ENCODE measurements around the gene PDZK1. TPM values are rescaled to one million over a fixed set of nuclear protein-coding genes. Genes with fewer than 3 reads are reported as not detected.

Gene PDZK1
- polyA plus RNA-seq, 1 donor from 2014 or later, result 0.88 TPM

GRCh38 chr1:145692785-145693443, 14.3 kb downstream of the PDZK1 start:
- Histone ChIP-seq H3F3A (ENCODE audit: insufficient read depth, low read length, poor library complexity, severe bottlenecking) (no peaks in the 10 kb centered on the region), H3K9me3 (ENCODE audit: low read length) (no peaks in the 10 kb centered on the region), H3K79me2 (replicated peaks; ENCODE audit: insufficient read depth, low read length) (no peaks in the 10 kb centered on the region), H3K36me3 (ENCODE audit: insufficient read depth, low read length) (no peaks in the 10 kb centered on the region), H4K20me1 (ENCODE audit: insufficient read depth) (no peaks in the 10 kb centered on the region), H3K4me3 (ENCODE audit: low read length) (no peak overlapping the region), H2AFZ (ENCODE audit: low read depth, low read length) (no peak overlapping the region), H3K27ac (ENCODE audit: low read length) (no peak overlapping the region), H3K9me2 (ENCODE audit: insufficient read depth, low read length) (no peaks in the 10 kb centered on the region), H3K27me3 (ENCODE audit: insufficient read depth, low read depth, low read length) (no peaks in the 10 kb centered on the region), H3K9ac (ENCODE audit: low read length) (no peak overlapping the region), H3K4me2 (ENCODE audit: low read length) (no peak overlapping the region)
- TF ChIP-seq SMC3 (conservative IDR thresholded peaks at IDR 0.05; ENCODE audit: poor library complexity) (no peak), POLR2AphosphoS5 (IDR thresholded peaks at IDR 0.05) (no peak), TAF1 (IDR thresholded peaks at IDR 0.05; ENCODE audit: low read depth) (no peak), EZH2 (IDR thresholded peaks at IDR 0.05; ENCODE audit: borderline replicate concordance, insufficient read depth, low read length, poor library complexity, severe bottlenecking) (no peak), RAD21 (conservative IDR thresholded peaks at IDR 0.05) (no peak), EP300 (conservative IDR thresholded peaks at IDR 0.05; ENCODE audit: poor library complexity, severe bottlenecking) (no peak), REST (IDR thresholded peaks at IDR 0.05; ENCODE audit: borderline replicate concordance) (no peak), CTCF (IDR thresholded peaks at IDR 0.05; ENCODE audit: poor library complexity, severe bottlenecking) (no peak), MXI1 (conservative IDR thresholded peaks at IDR 0.05; ENCODE audit: poor library complexity, severe bottlenecking) (no peak)

GRCh38 chr1:145690587-145691558, 16.3 kb downstream of the PDZK1 start:
- no peaks in the 10 kb centered on the region for H3K9me3 ChIP-seq (ENCODE audit: low read length)
- H3F3A ChIP-seq (ENCODE audit: insufficient read depth, low read length, poor library complexity, severe bottlenecking), result no peaks in the 10 kb centered on the region
- H3K36me3 ChIP-seq (ENCODE audit: insufficient read depth, low read length), result no peaks in the 10 kb centered on the region
- H2AFZ ChIP-seq (ENCODE audit: low read depth, low read length), result no peak overlapping the region
- no peak overlapping the region for H3K9ac ChIP-seq (ENCODE audit: low read length)
- H4K20me1 ChIP-seq (ENCODE audit: insufficient read depth), result no peaks in the 10 kb centered on the region
- no peak overlapping the region for H3K4me3 ChIP-seq (ENCODE audit: low read length)
- H3K4me2 ChIP-seq (ENCODE audit: low read length), result no peak overlapping the region
- no peaks in the 10 kb centered on the region for H3K79me2 ChIP-seq (replicated peaks; ENCODE audit: insufficient read depth, low read length)
- no peak for TF ChIP-seq POLR2AphosphoS5 (IDR thresholded peaks at IDR 0.05)
- TF ChIP-seq MXI1 (conservative IDR thresholded peaks at IDR 0.05; ENCODE audit: poor library complexity, severe bottlenecking), result no peak
- no peak for TF ChIP-seq EZH2 (IDR thresholded peaks at IDR 0.05; ENCODE audit: borderline replicate concordance, insufficient read depth, low read length, poor library complexity, severe bottlenecking)
- no peak for TF ChIP-seq REST (IDR thresholded peaks at IDR 0.05; ENCODE audit: borderline replicate concordance)
- no peak for TF ChIP-seq TAF1 (IDR thresholded peaks at IDR 0.05; ENCODE audit: low read depth)
- TF ChIP-seq CTCF (IDR thresholded peaks at IDR 0.05; ENCODE audit: poor library complexity, severe bottlenecking), result no peak
- TF ChIP-seq EP300 (conservative IDR thresholded peaks at IDR 0.05; ENCODE audit: poor library complexity, severe bottlenecking), result no peak
- TF ChIP-seq SMC3 (conservative IDR thresholded peaks at IDR 0.05; ENCODE audit: poor library complexity), result no peak
- TF ChIP-seq RAD21 (conservative IDR thresholded peaks at IDR 0.05), result no peak
- no peak overlapping the region for H3K27ac ChIP-seq (ENCODE audit: low read length)
- no peaks in the 10 kb centered on the region for H3K27me3 ChIP-seq (ENCODE audit: insufficient read depth, low read depth, low read length)
- no peaks in the 10 kb centered on the region for H3K9me2 ChIP-seq (ENCODE audit: insufficient read depth, low read length)
